SK-N-SH (cell line): ENCODE measurements around the gene PCDHB11. TPM values are rescaled to one million over a fixed set of nuclear protein-coding genes. Genes with fewer than 3 reads are reported as not detected.
"Not testable (repeated sequence)": the region's sequence is repeated elsewhere in the genome, so short reads cannot be mapped to it uniquely, and the experiment has no call there.

ENCODE experiments used
- CTCF ChIA-PET: fragments of 300-600, 350-600 bp; formaldehyde crosslinking; extraction: SDS; loops from one replicate; lab custom pipeline; 2021; lab: Yijun Ruan, JAX
- POLR2A ChIA-PET: fragments of 350-600 bp; sonication (Branson Sonifier 250); formaldehyde crosslinking; extraction: SDS; loops from one replicate; lab custom pipeline; 2020; ENCODE audit warnings: antibody characterized with exemption, inconsistent platforms; lab: Yijun Ruan, JAX
- DNase-seq: peaks from one replicate; pipeline ENCODE4 v3.0.0; 2012
- H2AFZ ChIP-seq: fragments of 200-600 bp; sonication (generic); 2 replicates; pipeline ENCODE4 v1.8.1; 2016; ENCODE audit warnings: antibody characterized with exemption, mild to moderate bottlenecking, low read depth
- H3F3A ChIP-seq: fragments of 200-600 bp; sonication (generic); replicated peaks from 2 replicates; pipeline ENCODE3; 2016; ENCODE audit warnings: antibody characterized with exemption, mild to moderate bottlenecking; ENCODE audit not compliant: insufficient read depth
- H3K27ac ChIP-seq, 2 experiments: fragments of 200-500 bp in 1 of 2; fragments of 200-600 bp in 1 of 2; sonication (Bioruptor generic) in 1 of 2; sonication (generic), shearing (Covaris generic) in 1 of 2; 2 replicates each; pipeline versions ENCODE4 v1.5.1 to v1.6.1; 2014 to 2016; ENCODE audit warnings: low read depth in 2 of 2, inconsistent platforms in 1 of 2, low read length in 1 of 2, mild to moderate bottlenecking in 1 of 2, mixed read lengths in 1 of 2
- H3K27me3 ChIP-seq: fragments of 200-600 bp; sonication (generic), shearing (Covaris generic); 2 replicates; pipeline ENCODE4 v1.6.1; 2016; ENCODE audit warnings: mixed run types; ENCODE audit not compliant: insufficient read depth
- H3K36me3 ChIP-seq, 2 experiments: fragments of 200-500 bp in 1 of 2; fragments of 200-600 bp in 1 of 2; sonication (Bioruptor generic) in 1 of 2; sonication (generic) in 1 of 2; replicated peaks in 1 of 2; 2 replicates each; pipeline versions ENCODE3 to v1.5.1; 2014 to 2016; ENCODE audit warnings: low read length in 1 of 2, mild to moderate bottlenecking in 1 of 2; ENCODE audit not compliant: insufficient read depth in 2 of 2, control insufficient read depth in 1 of 2
- H3K4me1 ChIP-seq, 2 experiments: fragments of 200-500 bp in 1 of 2; fragments of 200-600 bp in 1 of 2; sonication (Bioruptor generic) in 1 of 2; sonication (generic), shearing (Covaris generic) in 1 of 2; 2 replicates each; pipeline versions ENCODE4 v1.5.1 to v1.6.1; 2014 to 2016; ENCODE audit warnings: low read depth in 1 of 2, low read length in 1 of 2, mixed run types in 1 of 2; ENCODE audit not compliant: insufficient read depth in 2 of 2, control insufficient read depth in 1 of 2
- H3K4me2 ChIP-seq: fragments of 200-600 bp; sonication (generic), shearing (Covaris generic); 2 replicates; pipeline ENCODE4 v1.6.1; 2017; ENCODE audit warnings: mixed run types
- H3K4me3 ChIP-seq, 2 experiments: fragments of 200-500 bp in 1 of 2; fragments of 200-600 bp in 1 of 2; sonication (Bioruptor generic) in 1 of 2; sonication (generic), shearing (Covaris generic) in 1 of 2; 2 replicates each; pipeline versions ENCODE4 v1.5.1 to v1.8.1; 2014 to 2016; ENCODE audit warnings: low read depth in 2 of 2, inconsistent platforms in 1 of 2, low read length in 1 of 2, mild to moderate bottlenecking in 1 of 2, mixed read lengths in 1 of 2, moderate library complexity in 1 of 2
- H3K79me2 ChIP-seq: fragments of 200-600 bp; sonication (generic); 2 replicates; pipeline ENCODE4 v1.8.1; 2017; ENCODE audit warnings: mild to moderate bottlenecking; ENCODE audit not compliant: insufficient read depth
- H3K9ac ChIP-seq: fragments of 200-600 bp; sonication (generic); 2 replicates; pipeline ENCODE4 v1.6.1; 2017; ENCODE audit warnings: mixed run types
- H3K9me2 ChIP-seq: fragments of 200-600 bp; sonication (generic); 2 replicates; pipeline ENCODE4 v1.6.1; 2017; ENCODE audit warnings: mixed run types
- H3K9me3 ChIP-seq: fragments of 200-600 bp; sonication (generic); 2 replicates; pipeline ENCODE4 v1.6.1; 2017; ENCODE audit warnings: mixed run types, mild to moderate bottlenecking, moderate library complexity
- H4K20me1 ChIP-seq: fragments of 200-600 bp; sonication (generic); 2 replicates; pipeline ENCODE4 v1.6.1; 2017; ENCODE audit warnings: mild to moderate bottlenecking, mixed run types; ENCODE audit not compliant: insufficient read depth
- CTCF ChIP-seq: fragments of 200-600 bp; sonication (generic); IDR thresholded peaks from 2 replicates; pipeline ENCODE4 v1.6.1; 2017; ENCODE audit warnings: antibody characterized with exemption, mild to moderate bottlenecking, moderate library complexity
- FOSL2 ChIP-seq: IDR thresholded peaks from 2 replicates; pipeline ENCODE4 v1.4.0; 2012; ENCODE audit warnings: low read depth, mild to moderate bottlenecking, moderate library complexity, borderline replicate concordance
- FOXJ3 ChIP-seq: sonication (generic); formaldehyde crosslinking; IDR thresholded peaks from 2 replicates; pipeline ENCODE4 v1.5.1; 2020; ENCODE audit warnings: mild to moderate bottlenecking, missing genetic modification reagents
- GABPA ChIP-seq: IDR thresholded peaks from 2 replicates; pipeline ENCODE4 v1.4.0; 2012; ENCODE audit warnings: low read depth, mild to moderate bottlenecking
- RAD21 ChIP-seq: IDR thresholded peaks from 2 replicates; pipeline ENCODE4 v1.6.1; 2012; ENCODE audit warnings: mild to moderate bottlenecking, low read length
- RXRA ChIP-seq: IDR thresholded peaks from 2 replicates; pipeline ENCODE4 v1.4.0; 2012; ENCODE audit warnings: low read depth, mild to moderate bottlenecking, borderline replicate concordance
- SMC3 ChIP-seq: IDR thresholded peaks from 2 replicates; pipeline ENCODE4 v1.6.1; 2012; ENCODE audit warnings: low read depth, low read length, improper control_type of control experiment
- WGBS: methylation state at CpG from one replicate; pipeline ENCODE4 v1.1.6; 2017; ENCODE audit warnings: low lambda C conversion rate; 5-methylcytosine and 5-hydroxymethylcytosine counted together
- polyA plus RNA-seq, 3 experiments: library from polyadenylated mRNA; depleted of rRNA; stranded (reverse); fragments of >200 nt; gene quantifications; 2 replicates each; pipeline ENCODE4 v1.2.3, GENCODE V29; 2012

The PCDHB11 gene
- polyA plus RNA-seq, 1 of the 3 experiments (the other 2 are of a cell fraction) = 0.61 TPM

- DNase-seq, H3K9me3 ChIP-seq, H3K9ac ChIP-seq, H3K9me2 ChIP-seq, H4K20me1 ChIP-seq, H3K4me3 ChIP-seq, H3F3A ChIP-seq, H3K4me1 ChIP-seq, H3K79me2 ChIP-seq, H3K27me3 ChIP-seq, CTCF ChIA-PET, H3K27ac ChIP-seq, H3K4me2 ChIP-seq, POLR2A ChIA-PET, H2AFZ ChIP-seq, H3K36me3 ChIP-seq: not testable (repeated sequence)
- 58% methylated on average over 20 of the region's 69 CpGs for WGBS
Observed at GRCh38 chr5:141184117-141184855, 15.1 kb upstream of the PCDHB11 start.

- H3K9me2 ChIP-seq = no peaks in the 10 kb centered on the region
- CTCF ChIA-PET = interaction anchor here (0.6 to 3.5 kb wide), 28 partner anchors 9 to 392 kb away, joined by 3 to 23 read pairs (median 4); partner anchors contain the start of genes PCDHA12, PCDHA8, PCDHB11 and PCDHB12
- peak within 1 kb of the TSS; percentile 67; the same call in 1 of the 2 replicates for H2AFZ ChIP-seq
- peak; percentile 61 for DNase-seq
- H3F3A ChIP-seq = no peaks in the 10 kb centered on the region
- POLR2A ChIA-PET = no interaction called here
- H3K9me3 ChIP-seq = no peaks in the 10 kb centered on the region
- H3K4me2 ChIP-seq = peak within 1 kb of the TSS; percentile 60
- H4K20me1 ChIP-seq = no peaks in the 10 kb centered on the region
- H3K4me3 ChIP-seq = peak within 1 kb of the TSS; percentile 45 to 59
- TF ChIP-seq SMC3 = peak; percentile 29
- no peak for TF ChIP-seq RXRA
- no peak for TF ChIP-seq FOXJ3
- peak; percentile 59 for TF ChIP-seq RAD21
- no peak for TF ChIP-seq FOSL2
- TF ChIP-seq GABPA = no peak
- peak; percentile 71 for TF ChIP-seq CTCF
- peak within 1 kb of the TSS; percentile 42; the same call in 1 of the 2 replicates for H3K9ac ChIP-seq
- no peak within 1 kb of the TSS; a peak in 1 of 4 replicates for H3K27ac ChIP-seq
- 41% methylated on average over 9 of the region's 9 CpGs for WGBS
- H3K27me3 ChIP-seq = no peaks in the 10 kb centered on the region
- no peaks in the 10 kb centered on the region for H3K4me1 ChIP-seq
- no peaks in the 10 kb centered on the region for H3K79me2 ChIP-seq
- H3K36me3 ChIP-seq = peaks cover 0 to 10% of the 10 kb centered on the region in 2 experiments
Observed at GRCh38 chr5:141186897-141187512, 12.4 kb upstream of the PCDHB11 start, which contains the start of gene PCDHB9. Gene PCDHB9 (plus strand): TSS chr5:141187161. CDS start chr5:141187319, 158 bp downstream.

- H3K4me2 ChIP-seq, H3K4me3 ChIP-seq, H3K9me2 ChIP-seq, H3K79me2 ChIP-seq, H3F3A ChIP-seq, H3K9ac ChIP-seq, H4K20me1 ChIP-seq, H3K9me3 ChIP-seq, POLR2A ChIA-PET, H3K36me3 ChIP-seq, H2AFZ ChIP-seq, DNase-seq, H3K27ac ChIP-seq, CTCF ChIA-PET, H3K27me3 ChIP-seq, H3K4me1 ChIP-seq: not testable (repeated sequence)
- 59% methylated on average over 5 of the region's 37 CpGs for WGBS
Observed at GRCh38 chr5:141188682-141189081, 10.7 kb upstream of the PCDHB11 start.

- H4K20me1 ChIP-seq, H2AFZ ChIP-seq, H3F3A ChIP-seq, H3K9ac ChIP-seq, POLR2A ChIA-PET, H3K4me2 ChIP-seq, H3K4me1 ChIP-seq, CTCF ChIA-PET, H3K36me3 ChIP-seq, H3K4me3 ChIP-seq, H3K9me2 ChIP-seq, H3K27ac ChIP-seq, H3K79me2 ChIP-seq, DNase-seq, H3K9me3 ChIP-seq, H3K27me3 ChIP-seq: not testable (repeated sequence)
- 77% methylated on average over 14 of the region's 35 CpGs for WGBS
Observed at GRCh38 chr5:141189131-141189530, 10.3 kb upstream of the PCDHB11 start.
